Mesenchymal stem cell (in vitro differentiated cells and primary cell): Measurements from ENCODE around the gene XRCC3.

Experiments
- DNase-seq: peaks from one replicate; pipeline ENCODE4 v3.0.0-alpha.2; 2013
- H2AFZ ChIP-seq: one replicate; pipeline ENCODE4 v1.6.1; 2013; ENCODE audit warnings: low read depth, mild to moderate bottlenecking, control low read depth, inconsistent platforms, low read length, moderate library complexity
- H2AK5ac ChIP-seq: 2 replicates; pipeline ENCODE4 v1.6.1; 2013; ENCODE audit warnings: low read length, moderate library complexity, mild to moderate bottlenecking, inconsistent platforms; ENCODE audit not compliant: severe bottlenecking
- H2BK120ac ChIP-seq: one replicate; pipeline ENCODE4 v1.6.1; 2013; ENCODE audit warnings: low read depth, mild to moderate bottlenecking, inconsistent platforms, low read length, moderate library complexity
- H2BK12ac ChIP-seq, 2 experiments: one replicate each; pipeline ENCODE4 v1.6.1; 2013; ENCODE audit warnings: inconsistent platforms in 2 of 2, low read length in 2 of 2, mild to moderate bottlenecking in 2 of 2, moderate library complexity in 2 of 2, control low read depth in 1 of 2
- H2BK15ac ChIP-seq: one replicate; pipeline ENCODE4 v1.6.1; 2013; ENCODE audit warnings: mild to moderate bottlenecking, low read depth, inconsistent platforms; ENCODE audit not compliant: poor library complexity, severe bottlenecking
- H2BK5ac ChIP-seq: 2 replicates; pipeline ENCODE4 v1.6.1; 2013; ENCODE audit warnings: low read depth, mild to moderate bottlenecking, low read length, control low read depth, inconsistent platforms; ENCODE audit not compliant: poor library complexity, severe bottlenecking
- H3K14ac ChIP-seq, 2 experiments: one replicate each; pipeline ENCODE4 v1.6.1; 2013; ENCODE audit warnings: inconsistent platforms in 2 of 2, low read length in 2 of 2, control low read depth in 1 of 2, mild to moderate bottlenecking in 1 of 2, moderate library complexity in 1 of 2
- H3K18ac ChIP-seq, 2 experiments: one replicate each; pipeline ENCODE4 v1.6.1; 2013; ENCODE audit warnings: inconsistent platforms in 2 of 2, low read length in 2 of 2, control low read depth in 1 of 2, low read depth in 1 of 2, mild to moderate bottlenecking in 1 of 2
- H3K23ac ChIP-seq, 2 experiments: one replicate each; pipeline ENCODE4 v1.6.1; 2013; ENCODE audit warnings: inconsistent platforms in 2 of 2, low read length in 2 of 2, mild to moderate bottlenecking in 2 of 2, moderate library complexity in 2 of 2, control low read depth in 1 of 2
- H3K27ac ChIP-seq: 2 replicates; pipeline ENCODE4 v1.5.1; 2013; ENCODE audit warnings: mild to moderate bottlenecking, moderate library complexity, low read length, control low read depth, inconsistent platforms; ENCODE audit not compliant: poor library complexity, severe bottlenecking
- H3K27me3 ChIP-seq, 2 experiments: 2 replicates each; pipeline versions ENCODE4 v1.6.1 to v1.7.0; 2013; ENCODE audit warnings: low read length in 2 of 2, mild to moderate bottlenecking in 2 of 2, moderate library complexity in 2 of 2, control low read depth in 1 of 2, inconsistent platforms in 1 of 2; ENCODE audit not compliant: control insufficient read depth in 1 of 2, insufficient read depth in 1 of 2
- H3K36me3 ChIP-seq, 2 experiments: 2 replicates each; pipeline versions ENCODE4 v1.6.1 to v1.7.0; 2013; ENCODE audit warnings: low read length in 2 of 2, control low read depth in 1 of 2, inconsistent platforms in 1 of 2, low read depth in 1 of 2, mild to moderate bottlenecking in 1 of 2; ENCODE audit not compliant: insufficient read depth in 2 of 2, control insufficient read depth in 1 of 2
- H3K4ac ChIP-seq, 2 experiments: one replicate each; pipeline ENCODE4 v1.6.1; 2013; ENCODE audit warnings: inconsistent platforms in 2 of 2, low read length in 2 of 2, mild to moderate bottlenecking in 2 of 2, moderate library complexity in 2 of 2, control low read depth in 1 of 2, low read depth in 1 of 2
- H3K4me1 ChIP-seq: 2 replicates; pipeline ENCODE4 v1.6.1; 2013; ENCODE audit warnings: low read depth, low read length, control low read depth; ENCODE audit not compliant: control insufficient read depth, insufficient read depth
- H3K4me2 ChIP-seq: 2 replicates; pipeline ENCODE4 v1.6.1; 2013; ENCODE audit warnings: low read length, mild to moderate bottlenecking, inconsistent platforms; ENCODE audit not compliant: poor library complexity, severe bottlenecking
- H3K4me3 ChIP-seq, 2 experiments: 2 replicates each; pipeline versions ENCODE4 v1.5.1 to v1.7.0; 2013; ENCODE audit warnings: low read length in 2 of 2, mild to moderate bottlenecking in 2 of 2, control low read depth in 1 of 2, low read depth in 1 of 2; ENCODE audit not compliant: insufficient read depth in 1 of 2
- H3K79me1 ChIP-seq: replicated peaks from 2 replicates; pipeline ENCODE4 v1.6.1; 2013; ENCODE audit warnings: mild to moderate bottlenecking, control low read depth, low read length, inconsistent platforms; ENCODE audit not compliant: poor library complexity, severe bottlenecking
- H3K9ac ChIP-seq: 2 replicates; pipeline ENCODE4 v1.7.0; 2013; ENCODE audit warnings: mild to moderate bottlenecking, low read length, moderate library complexity
- H3K9me3 ChIP-seq: 2 replicates; pipeline ENCODE4 v1.7.0; 2013; ENCODE audit warnings: mild to moderate bottlenecking, low read length; ENCODE audit not compliant: control insufficient read depth
- H4K8ac ChIP-seq: one replicate; pipeline ENCODE4 v1.6.1; 2013; ENCODE audit warnings: inconsistent platforms, mild to moderate bottlenecking, low read length, moderate library complexity
- H4K91ac ChIP-seq: one replicate; pipeline ENCODE4 v1.6.1; 2013; ENCODE audit warnings: mild to moderate bottlenecking, low read length, inconsistent platforms
- WGBS: methylation state at CpG from one replicate; pipeline ENCODE4 v1.1.7; 2013; ENCODE audit warnings: mixed read lengths; 5-methylcytosine and 5-hydroxymethylcytosine counted together

The XRCC3 gene

DNA sequence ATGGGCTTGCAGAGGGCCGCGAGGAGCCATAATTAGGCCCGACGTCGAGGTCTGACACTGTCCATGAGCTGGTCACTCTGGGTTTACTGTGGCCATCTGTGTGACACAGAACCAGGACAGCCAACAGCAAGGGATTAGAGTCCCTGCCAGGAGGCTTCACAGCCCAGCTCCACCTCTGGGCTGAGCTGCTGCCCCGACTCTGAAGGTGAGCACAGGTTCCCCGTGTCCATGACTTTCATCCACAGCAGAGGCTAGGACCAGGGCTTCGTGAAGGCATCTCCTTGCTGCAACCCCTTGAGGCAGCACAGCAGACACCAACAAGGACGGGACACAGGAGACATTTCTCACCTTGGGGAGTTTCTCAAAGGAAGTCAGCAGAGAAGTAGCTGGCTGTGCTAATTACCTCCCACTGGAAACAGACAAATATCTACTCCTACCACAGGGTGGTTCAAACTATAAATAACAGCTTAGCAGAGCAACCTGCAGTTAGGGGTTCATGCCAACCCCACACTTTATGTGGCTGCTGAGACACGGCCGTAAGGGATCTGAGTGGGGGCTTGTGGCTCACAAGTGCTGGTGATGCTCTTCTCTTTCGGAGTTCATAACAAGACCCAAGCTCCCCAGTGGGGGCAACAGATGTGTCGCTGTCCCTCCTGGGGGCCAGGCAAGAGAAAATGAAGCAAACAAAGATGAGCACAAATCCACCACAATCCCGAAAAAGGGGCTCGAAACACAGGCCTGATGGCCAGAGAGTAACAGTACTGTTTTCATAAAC, 29.6 kb upstream of the XRCC3 start:
- H2AK5ac ChIP-seq: no peak overlapping the region
- no peak overlapping the region for H2BK120ac ChIP-seq
- H3K36me3 ChIP-seq: peaks cover 0 to 21% of the 10 kb centered on the region in 2 experiments
- H3K79me1 ChIP-seq: no peaks in the 10 kb centered on the region
- H3K23ac ChIP-seq: no peak overlapping the region
- H2BK15ac ChIP-seq: no peak overlapping the region
- no peak overlapping the region for H2AFZ ChIP-seq
- H2BK5ac ChIP-seq: no peak overlapping the region
- H3K4ac ChIP-seq: no peak overlapping the region
- no peak overlapping the region for H3K27ac ChIP-seq
- H3K4me2 ChIP-seq: no peak overlapping the region
- H3K9ac ChIP-seq: no peak overlapping the region
- no peak overlapping the region for H3K18ac ChIP-seq
- H4K91ac ChIP-seq: no peak overlapping the region
- peaks cover 10% of the 10 kb centered on the region for H3K4me1 ChIP-seq
- H3K9me3 ChIP-seq: no peaks in the 10 kb centered on the region
- H3K4me3 ChIP-seq: no peak overlapping the region
- H3K27me3 ChIP-seq: no peaks in the 10 kb centered on the region
- no peak for DNase-seq
- no peak overlapping the region for H3K14ac ChIP-seq
- WGBS: 87% methylated on average over 15 of the region's 15 CpGs
- H4K8ac ChIP-seq: no peak overlapping the region
- no peak overlapping the region for H2BK12ac ChIP-seq

DNA sequence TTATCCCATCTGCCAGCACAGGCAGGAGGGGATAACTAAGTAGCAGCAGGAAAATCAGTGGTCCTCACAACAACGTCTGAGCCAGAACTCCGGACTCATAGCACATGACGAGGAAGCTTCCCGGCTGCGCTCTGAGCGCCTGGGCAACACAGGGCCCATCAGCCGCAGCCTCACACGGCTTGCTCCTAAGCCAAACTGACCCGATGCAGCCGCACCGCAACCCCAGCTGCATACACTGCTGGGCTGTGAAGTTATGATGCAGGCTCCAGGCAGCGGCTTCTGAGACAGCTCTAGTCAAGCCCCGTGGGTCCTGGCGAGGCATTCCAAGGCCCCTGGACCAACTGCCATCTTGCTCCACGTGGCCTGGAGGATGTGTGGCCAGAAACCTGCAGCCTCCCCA, 28.4 kb upstream of the XRCC3 start:
- H3K36me3 ChIP-seq: peaks cover 0 to 33% of the 10 kb centered on the region in 2 experiments
- no peak overlapping the region for H3K23ac ChIP-seq
- no peak overlapping the region for H3K27ac ChIP-seq
- no peak overlapping the region for H2BK5ac ChIP-seq
- H3K9me3 ChIP-seq: no peaks in the 10 kb centered on the region
- H2AK5ac ChIP-seq: no peak overlapping the region
- H2AFZ ChIP-seq: no peak overlapping the region
- 91% methylated on average over 15 of the region's 15 CpGs for WGBS
- H2BK15ac ChIP-seq: no peak overlapping the region
- H3K4me2 ChIP-seq: no peak overlapping the region
- H2BK12ac ChIP-seq: no peak overlapping the region
- H3K79me1 ChIP-seq: no peaks in the 10 kb centered on the region
- H3K9ac ChIP-seq: no peak overlapping the region
- no peak overlapping the region for H3K4ac ChIP-seq
- H2BK120ac ChIP-seq: no peak overlapping the region
- H3K14ac ChIP-seq: no peak overlapping the region
- no peaks in the 10 kb centered on the region for H3K27me3 ChIP-seq
- peaks cover 8% of the 10 kb centered on the region for H3K4me1 ChIP-seq
- no peak overlapping the region for H4K8ac ChIP-seq
- no peak for DNase-seq
- H3K18ac ChIP-seq: no peak overlapping the region
- no peak overlapping the region for H3K4me3 ChIP-seq
- no peak overlapping the region for H4K91ac ChIP-seq

DNA sequence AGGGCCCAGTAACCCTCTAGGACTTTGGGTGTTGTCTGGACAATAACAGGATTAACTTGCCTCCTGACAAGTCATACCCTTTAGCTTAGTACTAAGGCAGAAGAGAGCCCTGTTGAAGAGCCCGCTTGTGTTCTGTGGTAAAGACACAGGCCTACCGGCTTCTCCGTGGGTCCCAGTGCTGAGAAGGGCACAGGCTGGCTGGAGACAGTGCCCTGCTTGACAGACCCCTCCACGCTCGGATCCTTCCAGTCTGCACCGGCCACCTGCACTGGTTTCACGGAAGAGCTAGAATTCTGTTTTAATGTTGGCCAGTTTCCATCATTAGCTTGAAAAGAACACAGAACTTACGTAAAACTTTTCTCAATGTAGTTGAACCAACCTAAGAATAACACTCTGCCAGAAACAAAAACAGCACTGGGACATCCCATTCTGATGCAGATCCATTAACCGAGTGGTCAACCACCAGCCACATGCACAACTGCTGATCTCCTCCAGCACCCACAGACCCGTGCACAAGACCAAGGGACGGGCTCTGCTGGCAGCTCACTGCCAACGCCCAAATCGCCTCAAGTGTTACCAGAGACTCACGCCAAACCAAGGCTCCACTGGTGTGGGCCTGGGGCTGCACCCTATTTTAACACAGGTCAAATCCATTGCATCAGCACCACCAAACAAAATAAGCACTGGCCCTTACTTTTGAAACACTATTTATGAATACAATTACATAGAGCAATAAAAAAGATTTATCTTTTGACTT, 27.4 kb upstream of the XRCC3 start:
- H4K91ac ChIP-seq: no peak overlapping the region
- H3K27ac ChIP-seq: no peak overlapping the region
- no peak overlapping the region for H2BK5ac ChIP-seq
- WGBS: 95% methylated on average over 14 of the region's 14 CpGs
- no peak overlapping the region for H2AK5ac ChIP-seq
- H2BK12ac ChIP-seq: no peak overlapping the region
- no peaks in the 10 kb centered on the region for H3K9me3 ChIP-seq
- H3K9ac ChIP-seq: no peak overlapping the region
- no peak overlapping the region for H3K4ac ChIP-seq
- peaks cover 0 to 36% of the 10 kb centered on the region in 2 experiments for H3K36me3 ChIP-seq
- no peak overlapping the region for H2BK120ac ChIP-seq
- H3K4me3 ChIP-seq: no peak overlapping the region
- H4K8ac ChIP-seq: no peak overlapping the region
- H3K79me1 ChIP-seq: no peaks in the 10 kb centered on the region
- no peak overlapping the region for H2AFZ ChIP-seq
- no peak overlapping the region for H3K4me2 ChIP-seq
- H3K14ac ChIP-seq: no peak overlapping the region
- DNase-seq: no peak
- peaks cover 8% of the 10 kb centered on the region for H3K4me1 ChIP-seq
- H3K18ac ChIP-seq: no peak overlapping the region
- H3K27me3 ChIP-seq: no peaks in the 10 kb centered on the region
- no peak overlapping the region for H2BK15ac ChIP-seq
- no peak overlapping the region for H3K23ac ChIP-seq

DNA sequence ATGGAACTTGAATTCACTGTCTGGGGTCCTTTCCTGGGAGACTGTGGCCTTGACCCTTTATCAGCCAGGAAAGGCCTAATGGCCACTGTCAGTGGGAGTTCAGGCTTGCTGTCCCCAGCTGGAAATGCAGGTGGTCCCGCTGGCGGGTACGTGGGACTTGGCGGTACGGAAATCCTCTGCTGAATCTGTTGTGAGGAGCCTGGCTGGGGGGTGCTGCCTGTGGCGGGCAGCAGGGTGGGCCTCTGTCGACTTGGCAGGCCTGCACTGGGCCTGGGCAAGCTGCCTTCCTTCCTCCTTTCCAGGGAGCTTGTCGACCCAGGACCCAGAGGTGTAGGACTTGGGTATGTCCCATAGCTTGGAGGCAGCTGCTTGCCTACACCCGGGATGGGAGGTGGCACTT, 26.6 kb upstream of the XRCC3 start:
- Histone ChIP-seq H3K27me3 (no peaks in the 10 kb centered on the region), H3K9me3 (no peaks in the 10 kb centered on the region), H3K36me3 (peaks cover 0 to 40% of the 10 kb centered on the region in 2 experiments)

More for the DNA sequence above, 26.6 kb upstream of the XRCC3 start:
- Histone ChIP-seq H2AK5ac (no peak overlapping the region), H2AFZ (no peak overlapping the region), H3K4me2 (no peak overlapping the region), H2BK15ac (no peak overlapping the region), H3K4me1 (peaks cover 8% of the 10 kb centered on the region), H2BK12ac (no peak overlapping the region), H4K91ac (no peak overlapping the region), H4K8ac (no peak overlapping the region), H3K79me1 (no peaks in the 10 kb centered on the region), H3K27ac (no peak overlapping the region), H3K4ac (no peak overlapping the region), H3K9ac (no peak overlapping the region), H3K4me3 (no peak overlapping the region), H2BK120ac (no peak overlapping the region), H3K23ac (no peak overlapping the region), H3K14ac (no peak overlapping the region), H2BK5ac (no peak overlapping the region), H3K18ac (no peak overlapping the region)
- DNase-seq: no peak
- WGBS: 98% methylated on average over 8 of the region's 9 CpGs
